CD4-positive, alpha-beta T cell treated with Interleukin-6 for 4 hours (primary cell): ENCODE data around the gene PXK.
"Not testable (repeated sequence)": the region's sequence is repeated elsewhere in the genome, so short reads cannot be mapped to it uniquely, and the experiment has no call there.

Experiments used
- DNase-seq: peaks from one replicate; pipeline ENCODE4 v3.0.0-alpha.2; 2020; ENCODE audit warnings: mixed read lengths

The PXK gene

DNA sequence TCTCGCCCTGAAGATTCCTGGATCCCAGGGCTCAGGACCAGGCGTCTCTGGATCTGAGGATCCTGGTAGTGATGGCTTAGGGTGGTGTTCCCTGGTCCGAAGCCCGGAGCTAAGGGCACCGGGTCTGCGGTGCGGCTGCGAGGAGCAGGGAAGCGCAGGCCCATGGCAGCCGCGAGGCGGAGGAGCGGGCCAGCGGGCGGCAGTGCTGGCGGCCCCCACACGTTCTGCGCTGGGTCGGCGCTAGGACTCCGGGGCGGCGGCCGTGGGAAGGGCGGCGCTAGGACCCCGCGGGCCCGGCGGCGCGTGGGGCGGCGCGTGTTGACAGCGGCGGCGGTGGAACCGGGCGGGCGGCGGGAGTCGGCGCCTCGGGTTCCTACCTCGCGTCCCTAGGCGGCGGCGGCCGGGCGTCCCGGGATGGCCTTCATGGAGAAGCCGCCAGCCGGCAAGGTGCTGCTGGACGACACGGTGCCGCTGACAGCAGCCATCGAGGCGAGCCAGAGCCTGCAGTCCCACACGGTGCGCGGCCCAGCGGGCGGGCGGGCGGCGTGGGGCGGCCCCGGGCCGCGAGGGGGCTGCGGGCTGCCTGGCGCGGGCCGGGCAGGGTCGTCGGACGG lies at the start of gene PXK:
Gene PXK, plus strand, starts transcription at position 318 of the 614 bp plus-strand sequence. Its CDS starts 97 bp downstream, at position 415.
- peak; percentile 80 for DNase-seq

DNA sequence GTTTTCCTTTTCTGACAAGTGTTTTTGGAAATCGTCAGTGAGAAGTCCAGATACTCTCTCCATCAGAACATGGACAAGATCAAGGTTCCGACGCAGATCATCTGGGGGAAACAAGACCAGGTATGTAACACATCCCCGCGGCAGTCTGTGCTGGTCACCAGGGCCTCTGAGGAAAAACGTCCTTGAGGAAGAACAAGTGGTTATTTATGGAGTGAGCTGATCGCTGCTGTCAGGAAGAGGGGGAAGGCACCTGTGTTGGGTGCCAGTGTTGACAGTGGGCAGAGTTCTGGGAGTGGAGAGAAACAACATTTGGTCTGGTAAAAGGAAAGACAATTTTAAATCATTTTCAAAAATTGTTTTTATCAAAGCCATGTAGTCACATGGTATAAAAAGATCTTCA lies 47.4 kb upstream of the PXK start:
- DNase-seq = no peak

DNA sequence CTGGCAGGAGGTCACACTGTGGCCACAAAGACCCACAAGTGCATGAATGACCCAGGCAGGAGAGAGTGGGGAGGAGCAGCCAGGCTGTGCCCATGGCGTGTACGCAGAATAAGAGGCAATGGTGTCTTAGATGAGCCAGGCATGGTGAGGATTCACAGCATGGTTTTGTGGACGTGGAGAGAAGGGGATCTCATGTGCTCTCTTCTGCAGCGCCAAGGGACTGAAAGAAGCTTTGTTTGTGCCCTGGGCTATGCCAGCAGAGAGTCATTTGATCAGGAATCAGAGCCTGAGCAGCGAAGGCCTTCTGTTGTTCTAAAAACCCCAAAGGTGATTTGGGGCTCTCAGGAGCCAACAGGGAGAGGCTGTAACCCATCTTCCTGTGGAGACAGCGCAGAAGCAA lies 45.3 kb upstream of the PXK start:
- DNase-seq = no peak

- DNase-seq = no peak
Measured at GRCh38 chr3:58288011-58288728, 44.5 kb upstream of the PXK start.

DNA sequence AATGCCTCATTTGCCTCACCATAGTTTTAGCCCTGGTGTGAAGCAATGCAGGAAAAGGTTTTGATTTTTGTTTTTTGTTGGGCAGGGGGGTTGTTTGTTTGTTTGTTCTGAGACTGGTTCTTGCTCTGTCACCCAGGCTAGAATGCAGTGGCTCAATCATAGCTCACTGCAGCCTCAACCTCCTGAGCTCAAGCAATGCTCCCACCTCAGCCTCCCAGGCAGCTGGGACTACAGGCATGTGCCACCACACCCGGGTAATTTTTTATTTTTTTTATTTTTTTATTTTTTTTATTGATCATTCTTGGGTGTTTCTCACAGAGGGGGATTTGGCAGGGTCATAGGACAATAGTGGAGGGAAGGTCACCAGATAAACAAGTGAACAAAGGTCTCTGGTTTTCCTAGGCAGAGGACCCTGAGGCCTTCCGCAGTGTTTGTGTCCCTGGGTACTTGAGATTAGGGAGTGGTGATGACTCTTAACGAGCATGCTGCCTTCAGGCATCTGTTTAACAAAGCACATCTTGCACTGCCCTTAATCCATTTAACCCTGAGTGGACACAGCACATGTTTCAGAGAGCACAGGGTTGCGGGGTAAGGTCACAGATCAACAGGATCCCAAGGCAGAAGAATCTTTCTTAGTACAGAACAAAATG lies 43.6 kb upstream of the PXK start:
- DNase-seq = not testable (repeated sequence)

GRCh38 chr3:58290446-58290845 lies 42.2 kb upstream of the PXK start:
- not testable (repeated sequence) for DNase-seq

- no peak for DNase-seq
Measured at GRCh38 chr3:58291671-58292338, 40.9 kb upstream of the PXK start.

DNA sequence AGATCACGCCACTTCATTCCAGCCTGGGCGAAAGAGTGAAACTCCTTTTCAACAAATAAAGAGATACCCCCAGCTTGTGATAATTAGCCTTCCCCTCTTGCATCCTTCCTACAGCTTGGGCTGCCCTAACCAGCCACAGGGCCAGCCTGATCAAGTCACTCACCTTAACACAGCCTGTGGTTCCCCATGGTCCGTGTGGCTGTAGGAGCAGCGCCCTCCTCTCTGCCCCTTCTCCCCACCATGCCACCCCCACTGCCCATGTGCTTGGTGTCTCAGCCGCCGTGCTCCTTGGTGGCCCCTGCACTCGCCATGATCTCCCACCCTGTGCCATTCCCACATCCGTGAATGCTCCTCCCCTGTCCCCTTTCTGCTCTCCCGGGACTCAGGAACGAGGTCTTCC lies 39.8 kb upstream of the PXK start:
- DNase-seq = no peak

DNA sequence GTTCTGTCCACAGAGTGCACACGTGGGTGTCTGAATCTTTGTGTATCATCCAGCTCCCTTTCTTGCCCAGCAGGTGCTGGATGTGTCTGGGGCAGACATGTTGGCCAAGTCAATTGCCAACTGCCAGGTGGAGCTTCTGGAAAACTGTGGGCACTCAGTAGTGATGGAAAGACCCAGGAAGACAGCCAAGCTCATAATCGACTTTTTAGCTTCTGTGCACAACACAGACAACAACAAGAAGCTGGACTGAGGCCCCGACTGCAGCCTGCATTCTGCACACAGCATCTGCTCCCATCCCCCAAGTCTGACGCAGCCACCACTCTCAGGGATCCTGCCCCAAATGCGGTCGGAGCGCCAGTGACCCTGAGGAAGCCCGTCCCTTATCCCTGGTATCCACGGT lies 39.2 kb upstream of the PXK start:
- no peak for DNase-seq

DNA sequence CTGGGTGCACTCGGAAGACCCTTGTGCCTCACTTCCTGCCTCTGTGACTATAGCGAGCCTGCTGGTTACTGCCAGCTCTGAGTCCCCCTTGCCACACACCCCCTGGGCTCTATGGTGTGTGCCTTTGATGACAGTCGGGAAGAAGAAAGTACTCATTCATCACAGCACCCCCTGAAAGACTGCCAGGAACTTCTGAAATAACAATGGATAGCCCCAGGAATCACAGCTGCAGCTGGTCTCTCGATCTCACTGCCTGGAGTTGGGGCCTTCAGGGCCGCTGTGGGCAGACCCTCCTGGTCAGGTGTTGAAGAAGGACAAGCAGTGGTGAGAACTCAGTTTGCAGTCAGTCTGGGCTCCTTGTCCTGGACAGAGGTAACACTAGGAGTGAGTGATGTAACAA lies 36.4 kb upstream of the PXK start:
- no peak for DNase-seq

DNA sequence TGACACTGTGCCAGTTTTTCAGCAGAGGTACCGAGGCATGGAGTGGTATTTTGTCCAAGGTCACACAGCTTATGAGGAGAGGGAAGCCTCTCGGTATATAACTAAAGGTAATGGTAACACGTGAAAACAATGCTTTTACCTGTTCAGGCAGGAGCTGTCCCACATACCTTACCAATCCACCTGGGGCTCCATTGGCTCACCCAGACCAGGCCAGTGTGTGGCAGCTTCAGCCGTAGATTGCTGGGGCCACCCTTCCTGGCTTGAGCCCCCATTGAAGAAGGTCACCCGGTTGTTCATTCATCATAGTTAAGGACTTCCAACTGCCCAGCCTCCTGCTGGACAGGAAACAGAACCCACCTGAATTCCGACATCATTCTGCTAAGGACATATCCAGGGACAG lies 35.8 kb upstream of the PXK start:
- no peak for DNase-seq

GRCh38 chr3:58298190-58298589 lies 34.5 kb upstream of the PXK start:
- no peak for DNase-seq

DNA sequence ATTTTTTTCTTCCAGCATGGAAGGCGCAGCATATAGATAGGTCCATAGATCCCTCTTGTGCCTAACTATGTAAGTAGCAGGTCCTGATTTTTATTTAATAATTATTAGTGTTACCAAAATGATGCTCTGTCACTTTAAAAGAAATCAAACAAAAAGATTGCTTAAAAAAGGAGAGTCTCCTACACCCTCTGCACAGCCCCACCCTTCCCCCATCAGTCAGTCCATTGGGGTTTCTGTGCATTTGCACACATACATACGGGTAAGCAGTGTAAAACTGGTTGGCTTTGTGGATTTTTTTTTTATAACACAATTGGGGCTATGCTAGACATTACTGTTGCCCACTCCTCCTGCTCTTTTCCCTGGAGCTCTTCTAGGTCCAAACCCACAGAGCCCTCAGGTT lies 33.6 kb upstream of the PXK start:
- DNase-seq = no peak

- no peak for DNase-seq
Measured at GRCh38 chr3:58299839-58300516, 32.7 kb upstream of the PXK start.

DNA sequence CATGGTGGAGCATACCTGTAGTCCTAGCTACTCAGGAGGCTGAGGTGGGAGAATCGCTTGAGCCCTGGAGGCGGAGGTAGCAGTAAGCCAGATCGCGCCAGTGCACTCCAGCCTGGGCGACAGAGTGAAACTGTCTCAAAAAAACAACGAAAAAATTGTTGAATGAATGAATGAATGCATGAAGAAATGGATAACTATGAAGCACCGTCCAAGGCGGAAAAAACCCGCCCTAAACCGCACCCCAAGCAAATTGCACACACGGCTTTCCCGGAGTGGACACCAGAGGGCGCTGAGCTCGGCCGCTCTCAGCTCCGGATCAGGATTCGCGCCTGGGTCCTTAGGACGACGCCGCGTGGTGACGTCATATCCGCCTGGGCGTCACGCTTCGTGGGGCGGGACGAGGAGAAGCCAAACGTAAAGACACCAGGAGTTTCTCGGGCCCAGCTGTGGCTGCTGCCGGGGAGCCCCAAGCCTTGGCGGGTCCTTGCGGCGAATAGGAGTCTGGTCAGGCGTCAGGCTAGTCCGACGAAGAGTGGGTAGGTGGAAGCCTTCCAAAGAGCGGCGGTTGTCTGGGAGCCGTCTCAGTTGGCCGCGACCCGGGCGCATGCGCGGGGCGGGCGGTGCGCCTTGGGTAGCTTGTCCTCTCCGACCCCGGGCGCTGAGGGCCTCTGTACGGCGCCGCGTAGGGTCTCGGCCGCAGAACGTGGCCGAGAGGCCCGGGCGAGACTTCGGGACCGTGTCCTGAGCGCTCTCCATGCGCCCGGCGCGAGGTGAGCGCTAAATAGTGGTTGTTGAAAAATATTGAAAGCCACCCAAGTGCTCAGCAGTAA lies 26.6 kb upstream of the PXK start, which contains the start of the genes HTD2 and RPP14:
Gene HTD2, plus strand, starts transcription at position 639 of the 830 bp plus-strand sequence. CDS start 11,094 bp downstream, outside the sequence.
Gene RPP14, plus strand, starts transcription at position 364 of the 830 bp plus-strand sequence. CDS start 4,085 bp downstream, outside the sequence.
- peak; percentile 99 for DNase-seq

- peak; percentile 51 for DNase-seq
Measured at GRCh38 chr3:58307639-58308215, 25.0 kb upstream of the PXK start.

DNA sequence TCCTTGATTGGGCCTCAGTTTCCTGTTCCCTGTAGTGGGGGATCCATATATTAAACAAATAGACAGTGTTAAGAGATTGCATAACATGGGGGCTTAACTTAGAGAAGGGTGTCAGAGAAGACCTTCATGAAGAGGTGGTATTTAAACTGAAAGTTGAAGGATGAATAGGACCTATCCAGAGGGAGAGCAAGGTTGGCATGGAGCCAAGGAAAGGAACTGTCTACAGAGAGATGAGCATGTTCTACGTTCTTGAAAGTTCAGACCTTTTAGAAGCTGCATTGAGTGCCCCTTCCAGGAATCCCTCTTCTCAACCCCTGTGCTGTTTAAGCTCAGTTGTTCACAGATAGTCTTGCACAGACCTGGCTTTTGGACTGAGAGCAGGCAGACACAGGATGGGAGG lies 24.0 kb upstream of the PXK start:
- DNase-seq = no peak

- no peak for DNase-seq
Measured at GRCh38 chr3:58317811-58318210, 14.9 kb upstream of the PXK start.

DNA sequence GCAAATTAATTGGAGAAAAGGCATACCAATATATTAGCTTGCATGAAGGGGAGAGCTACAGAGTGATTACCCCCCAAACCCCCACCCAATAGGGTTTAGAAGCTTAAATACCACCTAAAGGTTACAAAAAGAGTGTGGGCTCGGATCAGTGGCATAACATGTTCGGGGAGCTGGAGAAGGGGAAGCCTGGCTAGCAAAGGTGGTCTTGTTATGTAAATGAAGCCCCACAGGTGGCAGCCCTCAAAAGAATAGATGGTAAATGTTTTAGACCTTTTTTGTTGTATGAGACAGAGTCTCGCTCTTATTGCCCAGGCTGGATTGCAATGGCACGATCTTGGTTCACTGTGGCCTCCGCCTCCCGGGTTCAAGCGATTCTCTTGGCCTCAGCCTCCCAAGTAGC lies 10.9 kb upstream of the PXK start:
- DNase-seq = no peak

DNA sequence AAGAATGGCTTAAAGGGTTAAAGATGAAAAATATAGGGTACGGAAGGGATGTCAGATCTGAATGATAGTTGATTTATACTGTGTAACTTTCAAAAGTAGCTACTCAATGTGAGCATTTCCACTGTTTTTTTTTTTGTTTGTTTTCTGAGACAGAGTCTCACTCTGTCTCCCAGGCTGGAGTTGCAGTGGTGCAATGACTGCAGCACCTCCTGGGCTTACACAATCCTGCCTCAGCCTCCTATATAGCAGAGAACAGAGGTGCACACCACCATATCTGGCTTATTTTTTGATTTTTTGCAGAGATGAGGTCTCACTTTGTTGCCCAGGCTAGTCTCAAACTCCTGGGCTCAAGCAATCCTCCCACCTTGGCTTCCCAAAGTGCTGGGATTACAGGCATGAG lies 9.9 kb upstream of the PXK start:
- DNase-seq = no peak
